Neural cell (in vitro differentiated cells): ENCODE data around the gene ADNP2. TPM values are rescaled to one million over a fixed set of nuclear protein-coding genes. Genes with fewer than 3 reads are reported as not detected.

Experiments used
- H2AFZ ChIP-seq: fragments of 200-600, 300-800 bp; sonication (generic), shearing (Covaris generic); 2 replicates; pipeline ENCODE4 v1.6.0; 2014; ENCODE audit warnings: low read depth, mild to moderate bottlenecking, antibody characterized with exemption, low read length, moderate library complexity
- H3F3A ChIP-seq: fragments of 200-600 bp; shearing (Covaris generic); 2 replicates; pipeline ENCODE4 v1.6.1; 2016; ENCODE audit warnings: mild to moderate bottlenecking, moderate library complexity, mixed read lengths, antibody characterized with exemption, low read length; ENCODE audit not compliant: insufficient read depth, poor library complexity, severe bottlenecking
- H3K27ac ChIP-seq: fragments of 200-600, 300-800 bp; sonication (generic), shearing (Covaris generic); 2 replicates; pipeline ENCODE4 v1.5.1; 2014; ENCODE audit warnings: mild to moderate bottlenecking, low read length, moderate library complexity
- H3K27me3 ChIP-seq: fragments of 300-800, 200-600 bp; sonication (generic), shearing (Covaris generic); 2 replicates; pipeline ENCODE4 v1.6.0; 2014; ENCODE audit warnings: mild to moderate bottlenecking, low read depth, low read length, moderate library complexity; ENCODE audit not compliant: insufficient read depth
- H3K36me3 ChIP-seq: fragments of 300-800, 200-600 bp; sonication (generic), shearing (Covaris generic); 2 replicates; pipeline ENCODE4 v1.5.1; 2014; ENCODE audit warnings: mild to moderate bottlenecking, antibody characterized with exemption, low read length, moderate library complexity; ENCODE audit not compliant: insufficient read depth
- H3K4me2 ChIP-seq: fragments of 300-800, 200-600 bp; sonication (generic), shearing (Covaris generic); 2 replicates; pipeline ENCODE4 v1.6.0; 2014; ENCODE audit warnings: mild to moderate bottlenecking, low read length
- H3K4me3 ChIP-seq: fragments of 300-800, 200-600 bp; sonication (generic), shearing (Covaris generic); 2 replicates; pipeline ENCODE4 v1.5.1; 2014; ENCODE audit warnings: mild to moderate bottlenecking, low read length, moderate library complexity
- H3K79me2 ChIP-seq: fragments of 200-600 bp; shearing (Covaris generic); replicated peaks from 2 replicates; pipeline ENCODE4 v1.6.0; 2014; ENCODE audit warnings: mild to moderate bottlenecking, low read length, moderate library complexity; ENCODE audit not compliant: insufficient read depth
- H3K9ac ChIP-seq: fragments of 300-800, 200-600 bp; sonication (generic), shearing (Covaris generic); 2 replicates; pipeline ENCODE4 v1.6.1; 2016; ENCODE audit warnings: mild to moderate bottlenecking, low read length, mixed read lengths
- H3K9me2 ChIP-seq: fragments of 200-600 bp; shearing (Covaris generic); 2 replicates; pipeline ENCODE4 v1.6.1; 2016; ENCODE audit warnings: mild to moderate bottlenecking, low read length, mixed read lengths; ENCODE audit not compliant: insufficient read depth
- H3K9me3 ChIP-seq: fragments of 200-600, 300-800 bp; sonication (generic), shearing (Covaris generic); 2 replicates; pipeline ENCODE4 v1.6.1; 2016; ENCODE audit warnings: mild to moderate bottlenecking, mixed run types, low read length, moderate library complexity, mixed read lengths
- H4K20me1 ChIP-seq: fragments of 200-600 bp; shearing (Covaris generic); 2 replicates; pipeline ENCODE4 v1.6.1; 2016; ENCODE audit warnings: mild to moderate bottlenecking, mixed run types; ENCODE audit not compliant: insufficient read depth
- EP300 ChIP-seq: fragments of 450-650 bp; conservative IDR thresholded peaks from 2 replicates; pipeline ENCODE4 v1.6.1; 2014; ENCODE audit warnings: antibody characterized with exemption, mild to moderate bottlenecking, moderate library complexity; ENCODE audit not compliant: poor library complexity, severe bottlenecking
- EZH2 ChIP-seq: fragments of 200-600, 300-800 bp; shearing (Covaris generic), sonication (generic); IDR thresholded peaks from 2 replicates; pipeline ENCODE4 v1.6.1; 2014; ENCODE audit warnings: antibody characterized with exemption, low read length, borderline replicate concordance, mild to moderate bottlenecking; ENCODE audit not compliant: insufficient read depth, poor library complexity, severe bottlenecking
- MXI1 ChIP-seq: fragments of 450-650 bp; conservative IDR thresholded peaks from 2 replicates; pipeline ENCODE4 v1.6.1; 2014; ENCODE audit warnings: antibody characterized with exemption, mild to moderate bottlenecking; ENCODE audit not compliant: poor library complexity, severe bottlenecking
- POLR2AphosphoS5 ChIP-seq: IDR thresholded peaks from 2 replicates; pipeline ENCODE4 v1.6.1; 2012
- RAD21 ChIP-seq: fragments of 450-650 bp; conservative IDR thresholded peaks from 2 replicates; pipeline ENCODE4 v1.6.1; 2014; ENCODE audit warnings: antibody characterized with exemption, mild to moderate bottlenecking, moderate library complexity
- SMC3 ChIP-seq: fragments of 450-650 bp; conservative IDR thresholded peaks from 2 replicates; pipeline ENCODE4 v1.6.1; 2014; ENCODE audit warnings: antibody characterized with exemption, mild to moderate bottlenecking, moderate library complexity; ENCODE audit not compliant: poor library complexity
- TAF1 ChIP-seq: IDR thresholded peaks from 2 replicates; pipeline ENCODE4 v1.6.1; 2012; ENCODE audit warnings: low read depth
- polyA plus RNA-seq: library from polyadenylated mRNA; depleted of rRNA; stranded (reverse); fragments of >200 nt; gene quantifications from 2 replicates; pipeline ENCODE4 v1.2.3, GENCODE V29; 2014
- TF ChIP-seq, protein P1 (sequence below): fragments of 450-650 bp; IDR thresholded peaks from 2 replicates; pipeline ENCODE4 v1.5.1; 2014; ENCODE audit warnings: antibody characterized with exemption, mild to moderate bottlenecking, moderate library complexity; ENCODE audit not compliant: poor library complexity, severe bottlenecking
- TF ChIP-seq, protein P2 (sequence below): IDR thresholded peaks from 2 replicates; pipeline ENCODE4 v1.6.1; 2012; ENCODE audit warnings: borderline replicate concordance

ADNP2 gene
- polyA plus RNA-seq, 1 donor from 2014 or later = 16.9 TPM

DNA sequence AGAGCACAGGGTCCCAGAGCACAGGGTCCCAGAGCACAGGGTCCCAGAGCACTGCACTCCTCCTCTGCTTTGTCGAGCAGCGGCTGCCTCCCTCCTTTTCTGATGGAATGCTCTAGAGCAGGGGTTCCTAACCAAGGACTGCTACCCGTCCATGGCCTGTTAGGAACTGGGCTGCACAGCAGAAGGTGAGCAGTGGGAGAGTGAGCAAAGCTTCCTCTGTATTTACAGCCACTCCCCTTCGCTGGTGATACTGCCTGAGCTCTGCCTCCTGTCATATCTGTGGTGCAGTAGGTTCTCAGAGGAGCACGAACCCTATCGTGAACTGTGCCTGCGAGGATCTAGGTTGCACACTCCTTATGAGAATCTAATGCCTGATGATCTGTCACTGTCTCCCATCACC lies 33.1 kb upstream of the ADNP2 start:
- Histone ChIP-seq H3K9me2 (no peaks in the 10 kb centered on the region), H3K9ac (no peak overlapping the region), H4K20me1 (no peaks in the 10 kb centered on the region), H3K4me2 (no peak overlapping the region), H3K36me3 (no peaks in the 10 kb centered on the region), H3K27me3 (no peaks in the 10 kb centered on the region), H3K9me3 (no peaks in the 10 kb centered on the region), H3K79me2 (no peaks in the 10 kb centered on the region), H3K4me3 (no peak overlapping the region), H3K27ac (no peak overlapping the region), H3F3A (no peaks in the 10 kb centered on the region), H2AFZ (no peak overlapping the region)
- TF ChIP-seq POLR2AphosphoS5 (no peak), SMC3 (no peak), RAD21 (no peak), EZH2 (no peak)
- TF ChIP-seq, protein P1, sequence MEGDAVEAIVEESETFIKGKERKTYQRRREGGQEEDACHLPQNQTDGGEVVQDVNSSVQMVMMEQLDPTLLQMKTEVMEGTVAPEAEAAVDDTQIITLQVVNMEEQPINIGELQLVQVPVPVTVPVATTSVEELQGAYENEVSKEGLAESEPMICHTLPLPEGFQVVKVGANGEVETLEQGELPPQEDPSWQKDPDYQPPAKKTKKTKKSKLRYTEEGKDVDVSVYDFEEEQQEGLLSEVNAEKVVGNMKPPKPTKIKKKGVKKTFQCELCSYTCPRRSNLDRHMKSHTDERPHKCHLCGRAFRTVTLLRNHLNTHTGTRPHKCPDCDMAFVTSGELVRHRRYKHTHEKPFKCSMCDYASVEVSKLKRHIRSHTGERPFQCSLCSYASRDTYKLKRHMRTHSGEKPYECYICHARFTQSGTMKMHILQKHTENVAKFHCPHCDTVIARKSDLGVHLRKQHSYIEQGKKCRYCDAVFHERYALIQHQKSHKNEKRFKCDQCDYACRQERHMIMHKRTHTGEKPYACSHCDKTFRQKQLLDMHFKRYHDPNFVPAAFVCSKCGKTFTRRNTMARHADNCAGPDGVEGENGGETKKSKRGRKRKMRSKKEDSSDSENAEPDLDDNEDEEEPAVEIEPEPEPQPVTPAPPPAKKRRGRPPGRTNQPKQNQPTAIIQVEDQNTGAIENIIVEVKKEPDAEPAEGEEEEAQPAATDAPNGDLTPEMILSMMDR = no peak

DNA sequence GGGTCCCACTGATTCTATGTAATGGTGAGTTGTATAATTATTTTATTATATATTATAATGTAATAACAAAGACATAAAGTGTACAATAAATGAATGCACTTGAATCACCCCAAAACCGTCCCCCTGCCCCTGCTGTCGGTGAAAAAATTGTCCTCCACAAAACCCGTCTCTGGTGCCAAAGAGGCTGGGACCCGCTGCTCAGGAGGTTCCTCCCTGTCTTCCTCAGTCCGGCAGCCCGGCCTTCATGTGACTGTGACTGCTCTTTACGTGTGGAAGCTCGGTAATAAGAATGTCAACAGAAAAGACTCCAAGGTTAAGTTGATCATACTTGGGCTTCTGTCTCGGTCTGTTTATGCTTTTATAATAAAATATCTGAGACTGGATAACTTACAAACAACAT lies 32.7 kb upstream of the ADNP2 start:
- H3K79me2 ChIP-seq = no peaks in the 10 kb centered on the region
- no peaks in the 10 kb centered on the region for H3K9me3 ChIP-seq
- H3K9me2 ChIP-seq = no peaks in the 10 kb centered on the region
- H3K9ac ChIP-seq = no peak overlapping the region
- no peaks in the 10 kb centered on the region for H3K36me3 ChIP-seq
- TF ChIP-seq, protein P2, sequence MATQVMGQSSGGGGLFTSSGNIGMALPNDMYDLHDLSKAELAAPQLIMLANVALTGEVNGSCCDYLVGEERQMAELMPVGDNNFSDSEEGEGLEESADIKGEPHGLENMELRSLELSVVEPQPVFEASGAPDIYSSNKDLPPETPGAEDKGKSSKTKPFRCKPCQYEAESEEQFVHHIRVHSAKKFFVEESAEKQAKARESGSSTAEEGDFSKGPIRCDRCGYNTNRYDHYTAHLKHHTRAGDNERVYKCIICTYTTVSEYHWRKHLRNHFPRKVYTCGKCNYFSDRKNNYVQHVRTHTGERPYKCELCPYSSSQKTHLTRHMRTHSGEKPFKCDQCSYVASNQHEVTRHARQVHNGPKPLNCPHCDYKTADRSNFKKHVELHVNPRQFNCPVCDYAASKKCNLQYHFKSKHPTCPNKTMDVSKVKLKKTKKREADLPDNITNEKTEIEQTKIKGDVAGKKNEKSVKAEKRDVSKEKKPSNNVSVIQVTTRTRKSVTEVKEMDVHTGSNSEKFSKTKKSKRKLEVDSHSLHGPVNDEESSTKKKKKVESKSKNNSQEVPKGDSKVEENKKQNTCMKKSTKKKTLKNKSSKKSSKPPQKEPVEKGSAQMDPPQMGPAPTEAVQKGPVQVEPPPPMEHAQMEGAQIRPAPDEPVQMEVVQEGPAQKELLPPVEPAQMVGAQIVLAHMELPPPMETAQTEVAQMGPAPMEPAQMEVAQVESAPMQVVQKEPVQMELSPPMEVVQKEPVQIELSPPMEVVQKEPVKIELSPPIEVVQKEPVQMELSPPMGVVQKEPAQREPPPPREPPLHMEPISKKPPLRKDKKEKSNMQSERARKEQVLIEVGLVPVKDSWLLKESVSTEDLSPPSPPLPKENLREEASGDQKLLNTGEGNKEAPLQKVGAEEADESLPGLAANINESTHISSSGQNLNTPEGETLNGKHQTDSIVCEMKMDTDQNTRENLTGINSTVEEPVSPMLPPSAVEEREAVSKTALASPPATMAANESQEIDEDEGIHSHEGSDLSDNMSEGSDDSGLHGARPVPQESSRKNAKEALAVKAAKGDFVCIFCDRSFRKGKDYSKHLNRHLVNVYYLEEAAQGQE = no peak
- TF ChIP-seq EZH2 = no peak
- no peak for TF ChIP-seq MXI1
- TF ChIP-seq RAD21 = no peak
- no peak for TF ChIP-seq TAF1
- TF ChIP-seq POLR2AphosphoS5 = no peak
- no peak for TF ChIP-seq SMC3
- no peak for TF ChIP-seq EP300
- TF ChIP-seq, protein P1 = no peak
- no peaks in the 10 kb centered on the region for H3F3A ChIP-seq
- no peak overlapping the region for H3K27ac ChIP-seq
- no peaks in the 10 kb centered on the region for H4K20me1 ChIP-seq
- no peak overlapping the region for H3K4me2 ChIP-seq
- H3K4me3 ChIP-seq = no peak overlapping the region
- no peaks in the 10 kb centered on the region for H3K27me3 ChIP-seq
- H2AFZ ChIP-seq = no peak overlapping the region
